ENCODE data around the gene PIEZO1. TPM values are rescaled to one million over a fixed set of nuclear protein-coding genes. Genes with fewer than 3 reads are reported as not detected.

Gene PIEZO1
- total and polyA plus RNA-seq, 2 experiments from 2014 or later, result 30.4 to 70.1 TPM

DNA sequence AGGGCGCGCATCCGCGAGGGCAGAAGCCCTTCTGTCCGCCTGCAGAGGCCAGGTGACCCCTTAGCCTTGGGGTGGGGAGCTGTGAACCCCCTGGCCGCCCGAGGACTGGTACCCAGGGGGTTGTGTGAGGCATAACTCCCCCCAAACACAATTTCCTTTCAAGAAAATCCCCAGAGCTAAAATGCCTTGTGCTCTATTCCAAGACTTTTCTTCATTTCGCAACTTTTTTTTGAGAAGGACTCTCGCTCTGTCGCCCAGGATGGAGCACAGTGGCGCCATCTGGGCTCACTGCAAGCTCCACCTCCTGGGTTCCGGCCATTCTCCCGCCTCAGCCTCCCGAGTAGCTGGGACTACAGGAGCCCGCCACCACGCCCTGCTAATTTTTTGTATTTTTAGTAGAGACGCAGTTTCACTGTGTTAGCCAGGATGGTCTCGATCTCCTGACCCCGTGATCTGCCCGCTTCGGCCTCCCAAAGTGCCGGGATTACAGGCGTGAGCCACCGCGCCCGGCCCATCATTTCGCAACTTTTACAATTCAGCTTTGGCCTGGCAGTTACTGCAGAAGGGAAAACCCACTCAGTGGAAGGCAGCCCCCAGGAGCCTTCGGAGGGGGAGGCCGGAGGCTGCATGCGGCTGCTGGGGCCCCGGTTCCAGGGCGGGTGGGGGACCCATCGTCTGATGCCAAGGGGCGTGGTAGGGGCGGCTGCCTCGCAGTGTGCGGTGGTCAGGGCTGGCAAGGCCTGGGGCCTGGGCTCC is 27.7 kb upstream of the PIEZO1 start:
- peaks cover 13% of the 10 kb centered on the region for H3K79me2 ChIP-seq (replicated peaks; ENCODE audit: insufficient read depth)
- Mint-ChIP-seq H3K4me1 (peaks cover 11% of the 10 kb centered on the region; the same call in 2 of the 3 replicates), H3K9me3 (peaks cover 4% of the 10 kb centered on the region; the same call in 1 of the 3 replicates), H3K36me3 (ENCODE audit: low read depth) (peaks cover 32% of the 10 kb centered on the region), H3K27ac (peak overlapping the region; percentile 86; the same call in 1 of the 2 replicates), H3K27me3 (ENCODE audit: insufficient read depth, low read depth, poor library complexity) (peaks cover 35% of the 10 kb centered on the region), H3K4me3 (peak overlapping the region; percentile 80)
- H3F3A ChIP-seq (replicated peaks; ENCODE audit: low read depth), result peaks cover 33% of the 10 kb centered on the region
- H4K20me1 ChIP-seq (replicated peaks; ENCODE audit: insufficient read depth), result no peaks in the 10 kb centered on the region; the same call in 1 of the 2 replicates
- H3K27me3 ChIP-seq (ENCODE audit: insufficient read depth), result no peaks in the 10 kb centered on the region
- H2AFZ ChIP-seq, result no peak overlapping the region; the same call in 1 of the 2 replicates
- no peaks in the 10 kb centered on the region for H3K9me2 ChIP-seq (ENCODE audit: insufficient read depth)
- ATAC-seq (peak; percentile 5; the same call in 2 of the 3 replicates), DNase-seq (ENCODE audit: low spot score) (peak; percentile 69)
- H3K4me2 ChIP-seq, result peak overlapping the region; percentile 99
- H3K27ac ChIP-seq (ENCODE audit: low read depth), result peak overlapping the region; percentile 98
- H3K4me1 ChIP-seq (ENCODE audit: insufficient read depth), result no peaks in the 10 kb centered on the region; the same call in 1 of the 2 replicates
- peaks cover 15% of the 10 kb centered on the region for H3K36me3 ChIP-seq (ENCODE audit: insufficient read depth)
- TF ChIP-seq JUNB (IDR thresholded peaks at IDR 0.05; ENCODE audit: unreplicated experiment) (no peak), ETS1 (IDR thresholded peaks at IDR 0.05) (no peak), ZNF331 (CRISPR knock-in tag; IDR thresholded peaks at IDR 0.05; ENCODE audit: low read depth) (no peak)
- TF ChIP-seq, protein P1, sequence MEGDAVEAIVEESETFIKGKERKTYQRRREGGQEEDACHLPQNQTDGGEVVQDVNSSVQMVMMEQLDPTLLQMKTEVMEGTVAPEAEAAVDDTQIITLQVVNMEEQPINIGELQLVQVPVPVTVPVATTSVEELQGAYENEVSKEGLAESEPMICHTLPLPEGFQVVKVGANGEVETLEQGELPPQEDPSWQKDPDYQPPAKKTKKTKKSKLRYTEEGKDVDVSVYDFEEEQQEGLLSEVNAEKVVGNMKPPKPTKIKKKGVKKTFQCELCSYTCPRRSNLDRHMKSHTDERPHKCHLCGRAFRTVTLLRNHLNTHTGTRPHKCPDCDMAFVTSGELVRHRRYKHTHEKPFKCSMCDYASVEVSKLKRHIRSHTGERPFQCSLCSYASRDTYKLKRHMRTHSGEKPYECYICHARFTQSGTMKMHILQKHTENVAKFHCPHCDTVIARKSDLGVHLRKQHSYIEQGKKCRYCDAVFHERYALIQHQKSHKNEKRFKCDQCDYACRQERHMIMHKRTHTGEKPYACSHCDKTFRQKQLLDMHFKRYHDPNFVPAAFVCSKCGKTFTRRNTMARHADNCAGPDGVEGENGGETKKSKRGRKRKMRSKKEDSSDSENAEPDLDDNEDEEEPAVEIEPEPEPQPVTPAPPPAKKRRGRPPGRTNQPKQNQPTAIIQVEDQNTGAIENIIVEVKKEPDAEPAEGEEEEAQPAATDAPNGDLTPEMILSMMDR (conservative IDR thresholded peaks at IDR 0.05; ENCODE audit: low read depth in 2 of 2), result peak in 1 of 2 experiments; percentile 37; a peak in 3 of 4 replicates
- H3K4me3 ChIP-seq, result peak overlapping the region; percentile 93

DNA sequence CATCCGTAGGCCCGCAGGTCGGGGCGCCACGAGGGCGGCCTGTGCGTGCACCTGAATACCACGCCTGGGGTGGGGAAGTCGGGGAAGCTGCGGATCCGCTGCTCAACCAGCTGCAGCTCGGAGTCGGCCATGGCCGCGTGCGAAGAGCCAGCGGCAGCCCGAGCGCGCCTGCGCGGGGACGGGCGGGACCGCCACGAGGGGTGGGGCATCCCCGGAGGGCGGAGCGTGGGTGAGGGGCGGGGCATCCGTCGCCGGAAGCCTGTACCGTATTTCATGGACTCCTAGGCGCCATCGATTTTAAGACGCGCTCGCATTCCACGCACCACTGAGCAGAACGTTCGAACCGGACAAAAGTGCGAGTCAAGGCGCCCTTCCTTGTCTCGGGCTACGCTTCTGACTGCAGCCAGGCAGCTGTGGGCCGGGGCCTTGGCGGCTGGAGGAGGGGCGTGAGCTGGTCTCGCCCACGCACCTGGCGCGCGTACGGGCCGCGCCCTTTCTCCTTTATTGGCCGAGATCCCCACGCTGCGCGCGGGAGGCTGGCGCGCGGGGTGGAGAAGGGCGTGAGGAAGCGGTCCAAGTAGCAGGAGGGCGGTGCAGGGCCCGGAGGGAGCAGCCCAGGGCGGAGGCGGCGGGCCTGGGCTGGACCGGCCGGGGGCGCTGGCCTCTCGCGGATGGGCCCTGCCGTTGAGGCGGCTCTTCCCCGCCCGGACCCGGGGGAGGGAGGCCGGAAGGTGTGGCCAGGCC is 26.9 kb upstream of the PIEZO1 start, which contains the start of gene APRT:
Gene APRT (minus strand): TSS at position 160 of the 744 bp plus-strand sequence. CDS start 29 bp downstream, at position 131.
- H3K36me3 Mint-ChIP-seq (ENCODE audit: low read depth), result peaks cover 40% of the 10 kb centered on the region
- Histone ChIP-seq H3K36me3 (ENCODE audit: insufficient read depth) (peaks cover 15% of the 10 kb centered on the region), H3K79me2 (replicated peaks; ENCODE audit: insufficient read depth) (peaks cover 13% of the 10 kb centered on the region), H3K4me3 (peak within 1 kb of the TSS; percentile 93), H2AFZ (peak within 1 kb of the TSS; percentile 98), H3K27me3 (ENCODE audit: insufficient read depth) (no peaks in the 10 kb centered on the region), H3K9me2 (ENCODE audit: insufficient read depth) (no peaks in the 10 kb centered on the region), H3F3A (replicated peaks; ENCODE audit: low read depth) (peaks cover 37% of the 10 kb centered on the region), H3K4me2 (peak within 1 kb of the TSS; percentile 99), H4K20me1 (replicated peaks; ENCODE audit: insufficient read depth) (no peaks in the 10 kb centered on the region; the same call in 1 of the 2 replicates), H3K4me1 (ENCODE audit: insufficient read depth) (no peaks in the 10 kb centered on the region; the same call in 1 of the 2 replicates), H3K27ac (ENCODE audit: low read depth) (peak within 1 kb of the TSS; percentile 98)
- DNase-seq (ENCODE audit: low spot score), result peak; percentile 90
- peaks cover 41% of the 10 kb centered on the region for H3K27me3 Mint-ChIP-seq (ENCODE audit: insufficient read depth, low read depth, poor library complexity)
- no peak for TF ChIP-seq ZNF114 (CRISPR knock-in tag; IDR thresholded peaks at IDR 0.05)
- TF ChIP-seq, protein P1 (conservative IDR thresholded peaks at IDR 0.05; ENCODE audit: low read depth in 2 of 2), result peak; percentile 30 to 59; a peak in 3 of 4 replicates
- peak; percentile 99 for TF ChIP-seq POLR2AphosphoS5 (IDR thresholded peaks at IDR 0.05; ENCODE audit: low read depth)
- H3K27ac Mint-ChIP-seq, result peak within 1 kb of the TSS; percentile 98
- peak; percentile 57 for ATAC-seq
- peak within 1 kb of the TSS; percentile 88 for H3K4me3 Mint-ChIP-seq
- H3K4me1 Mint-ChIP-seq, result peaks cover 11% of the 10 kb centered on the region; the same call in 2 of the 3 replicates
- H3K9me3 Mint-ChIP-seq, result peaks cover 4% of the 10 kb centered on the region; the same call in 1 of the 3 replicates

Data from GM23338 (cell line).